Right lobe of liver (tissue), 4 donors: ENCODE data around the gene RIIAD1.

Source experiments
- POLR2A ChIP-seq: fragments of 450-650 bp; IDR thresholded peaks from one replicate; pipeline ENCODE4 v1.6.1; 2017; ENCODE audit warnings: antibody characterized with exemption, mild to moderate bottlenecking
- TF ChIP-seq, protein P1 (sequence below), 4 donors: fragments of 200-600 bp in 3 of 4; fragments of 450-650 bp in 1 of 4; IDR thresholded peaks; one replicate each; pipeline versions ENCODE4 v1.5.1 to v1.8.0; 2016 to 2022; ENCODE audit warnings: antibody characterized with exemption in 4 of 4, mild to moderate bottlenecking in 2 of 4
- donor health status: DM: no; HTN: no; CAD: no.
- donor health status: DM: no; HTN: no; CAD: no.
- donor health status: DM: no; HTN: yes; CAD: no.

DNA sequence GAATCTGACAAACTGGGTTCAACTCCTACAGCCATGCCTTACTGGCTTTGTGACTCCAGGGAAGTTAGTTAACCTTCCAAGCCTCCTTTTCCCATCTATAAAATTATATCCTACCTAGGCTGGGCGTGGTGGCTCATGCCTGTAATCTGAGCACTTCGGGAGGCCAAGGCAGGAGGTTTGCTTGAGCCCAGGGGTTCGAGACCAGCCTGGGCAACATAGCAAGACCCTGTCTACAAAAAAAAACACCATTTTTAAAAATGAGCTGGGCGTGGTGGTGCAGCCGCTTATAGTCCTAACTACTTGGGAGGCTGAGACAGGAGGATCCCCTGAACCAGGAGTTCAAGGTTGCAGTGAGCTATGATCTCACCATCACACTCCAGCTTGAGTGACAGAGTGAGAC, 19.8 kb upstream of the RIIAD1 start:
- TF ChIP-seq, protein P1, sequence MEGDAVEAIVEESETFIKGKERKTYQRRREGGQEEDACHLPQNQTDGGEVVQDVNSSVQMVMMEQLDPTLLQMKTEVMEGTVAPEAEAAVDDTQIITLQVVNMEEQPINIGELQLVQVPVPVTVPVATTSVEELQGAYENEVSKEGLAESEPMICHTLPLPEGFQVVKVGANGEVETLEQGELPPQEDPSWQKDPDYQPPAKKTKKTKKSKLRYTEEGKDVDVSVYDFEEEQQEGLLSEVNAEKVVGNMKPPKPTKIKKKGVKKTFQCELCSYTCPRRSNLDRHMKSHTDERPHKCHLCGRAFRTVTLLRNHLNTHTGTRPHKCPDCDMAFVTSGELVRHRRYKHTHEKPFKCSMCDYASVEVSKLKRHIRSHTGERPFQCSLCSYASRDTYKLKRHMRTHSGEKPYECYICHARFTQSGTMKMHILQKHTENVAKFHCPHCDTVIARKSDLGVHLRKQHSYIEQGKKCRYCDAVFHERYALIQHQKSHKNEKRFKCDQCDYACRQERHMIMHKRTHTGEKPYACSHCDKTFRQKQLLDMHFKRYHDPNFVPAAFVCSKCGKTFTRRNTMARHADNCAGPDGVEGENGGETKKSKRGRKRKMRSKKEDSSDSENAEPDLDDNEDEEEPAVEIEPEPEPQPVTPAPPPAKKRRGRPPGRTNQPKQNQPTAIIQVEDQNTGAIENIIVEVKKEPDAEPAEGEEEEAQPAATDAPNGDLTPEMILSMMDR (IDR thresholded peaks at IDR 0.05): no peak
- no peak for TF ChIP-seq POLR2A
